ENCODE measurements around the gene HAND2.

GRCh38 chr4:173535165-173535902 is 5.3 kb upstream of the HAND2 start:
- TF ChIP-seq, protein P1, sequence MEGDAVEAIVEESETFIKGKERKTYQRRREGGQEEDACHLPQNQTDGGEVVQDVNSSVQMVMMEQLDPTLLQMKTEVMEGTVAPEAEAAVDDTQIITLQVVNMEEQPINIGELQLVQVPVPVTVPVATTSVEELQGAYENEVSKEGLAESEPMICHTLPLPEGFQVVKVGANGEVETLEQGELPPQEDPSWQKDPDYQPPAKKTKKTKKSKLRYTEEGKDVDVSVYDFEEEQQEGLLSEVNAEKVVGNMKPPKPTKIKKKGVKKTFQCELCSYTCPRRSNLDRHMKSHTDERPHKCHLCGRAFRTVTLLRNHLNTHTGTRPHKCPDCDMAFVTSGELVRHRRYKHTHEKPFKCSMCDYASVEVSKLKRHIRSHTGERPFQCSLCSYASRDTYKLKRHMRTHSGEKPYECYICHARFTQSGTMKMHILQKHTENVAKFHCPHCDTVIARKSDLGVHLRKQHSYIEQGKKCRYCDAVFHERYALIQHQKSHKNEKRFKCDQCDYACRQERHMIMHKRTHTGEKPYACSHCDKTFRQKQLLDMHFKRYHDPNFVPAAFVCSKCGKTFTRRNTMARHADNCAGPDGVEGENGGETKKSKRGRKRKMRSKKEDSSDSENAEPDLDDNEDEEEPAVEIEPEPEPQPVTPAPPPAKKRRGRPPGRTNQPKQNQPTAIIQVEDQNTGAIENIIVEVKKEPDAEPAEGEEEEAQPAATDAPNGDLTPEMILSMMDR (IDR thresholded peaks at IDR 0.05; ENCODE audit: low read depth, low read length), result no peak
- no peak for TF ChIP-seq EZH2phosphoT487 (IDR thresholded peaks at IDR 0.05; ENCODE audit: low read depth)
